Embryonic facial prominence (tissue), 1 donor: ENCODE data around the gene SIGLEC8.

Source experiments
- DNase-seq: peaks from one replicate; pipeline ENCODE4 v3.0.0-alpha.2; 2016; ENCODE audit errors: extremely low spot score

Gene SIGLEC8

DNA sequence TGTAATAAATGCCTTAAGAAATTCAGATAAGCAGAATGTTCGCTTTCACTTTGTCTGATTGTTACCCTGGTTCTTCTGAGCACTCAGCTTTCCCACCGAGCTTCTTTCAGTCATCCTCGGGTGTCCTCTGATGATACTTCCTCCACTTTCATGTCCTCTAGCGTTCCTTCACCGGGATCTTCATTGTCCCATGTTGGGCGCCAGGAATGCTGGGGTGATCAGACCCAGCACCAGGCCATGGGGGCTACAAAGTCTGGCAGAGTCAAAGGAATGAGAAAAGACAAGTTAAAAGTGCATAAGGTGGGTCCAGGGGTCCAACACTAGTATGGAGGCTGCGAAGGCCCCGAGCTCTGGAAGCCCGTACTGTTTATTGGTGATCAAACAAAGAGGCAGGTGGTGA is 56.1 kb downstream of the SIGLEC8 start:
- DNase-seq: no peak
